HG03103 (cell line): Measurements from ENCODE around the gene ECI2.

Experiments used
- ATAC-seq: cut with Tn5 transposase; IDR thresholded peaks from one replicate; pipeline ENCODE4 v1.9.1; 2021; ENCODE audit warnings: low read depth; ENCODE audit not compliant: unreplicated experiment

ECI2 gene, protein sequence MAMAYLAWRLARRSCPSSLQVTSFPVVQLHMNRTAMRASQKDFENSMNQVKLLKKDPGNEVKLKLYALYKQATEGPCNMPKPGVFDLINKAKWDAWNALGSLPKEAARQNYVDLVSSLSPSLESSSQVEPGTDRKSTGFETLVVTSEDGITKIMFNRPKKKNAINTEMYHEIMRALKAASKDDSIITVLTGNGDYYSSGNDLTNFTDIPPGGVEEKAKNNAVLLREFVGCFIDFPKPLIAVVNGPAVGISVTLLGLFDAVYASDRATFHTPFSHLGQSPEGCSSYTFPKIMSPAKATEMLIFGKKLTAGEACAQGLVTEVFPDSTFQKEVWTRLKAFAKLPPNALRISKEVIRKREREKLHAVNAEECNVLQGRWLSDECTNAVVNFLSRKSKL

DNA sequence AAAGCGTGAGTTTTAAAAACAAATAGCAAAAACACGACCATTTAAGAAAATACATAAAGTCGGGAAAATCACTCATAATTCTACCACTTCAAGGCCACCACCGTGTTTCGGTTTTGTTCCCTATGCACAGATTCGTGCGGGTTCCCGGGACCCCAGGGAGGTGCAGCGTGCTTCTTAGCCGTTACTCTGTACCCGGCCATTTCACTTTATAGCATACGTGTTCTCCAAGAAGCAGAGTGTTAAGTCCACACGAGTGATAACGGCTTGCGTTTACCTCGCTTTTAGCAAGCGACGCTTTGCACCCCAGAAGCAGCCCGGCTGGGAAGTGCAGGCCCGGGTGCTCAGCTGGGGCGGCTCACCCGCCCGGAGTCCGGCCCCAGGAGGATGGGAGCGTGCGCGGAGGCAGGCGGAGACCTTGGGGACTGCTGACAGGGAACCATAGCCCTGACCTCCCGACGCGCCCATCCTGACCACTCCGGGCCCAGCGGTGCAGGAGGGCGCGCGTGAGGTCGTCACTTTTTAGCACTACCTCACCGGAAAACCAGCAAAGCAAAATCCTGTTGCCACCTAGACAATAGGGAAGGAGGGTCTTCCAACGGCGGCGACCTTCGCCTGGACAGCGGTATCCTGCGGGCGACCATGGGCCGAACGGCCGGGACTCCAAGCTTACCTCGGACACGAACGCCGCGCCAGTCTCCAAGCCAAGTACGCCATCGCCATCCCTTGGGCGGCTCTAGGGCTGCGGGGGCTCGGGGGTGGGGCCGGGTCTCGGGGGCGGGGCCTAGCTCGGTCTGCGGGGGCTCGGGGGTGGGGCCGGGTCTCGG lies at the start of gene ECI2:
Gene ECI2 (minus strand): TSS at position 735 of the 824 bp plus-strand sequence. CDS start 15 bp downstream, at position 720.
- ATAC-seq: peak; percentile 36

DNA sequence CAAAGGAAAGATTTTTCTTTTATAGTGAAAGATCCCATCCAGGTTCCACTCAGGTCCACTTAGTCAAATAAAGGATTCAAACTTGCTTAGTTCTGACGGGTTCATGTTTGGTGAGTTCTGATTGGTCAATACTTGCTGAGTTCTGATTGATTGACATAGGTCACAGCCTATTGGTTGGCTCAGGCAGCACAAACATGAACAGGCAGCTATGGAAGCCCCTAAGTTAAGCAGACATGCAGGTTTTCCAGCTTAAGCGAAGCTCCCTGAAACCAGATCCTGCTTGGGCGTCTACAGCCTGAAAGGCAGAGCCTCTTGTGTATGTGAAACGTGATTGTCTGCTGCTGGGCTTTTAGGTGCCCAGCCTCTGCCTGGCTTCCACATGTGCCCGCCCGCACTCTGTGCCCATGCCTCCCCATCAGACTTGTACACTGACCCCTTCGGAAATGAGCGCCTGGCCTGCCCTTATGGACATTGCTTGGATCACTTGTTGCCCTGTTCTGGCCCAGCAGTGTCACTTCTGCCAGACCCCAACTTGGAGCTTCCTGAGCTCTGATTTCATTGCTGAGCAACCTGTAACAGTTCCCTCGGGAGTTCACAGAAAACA lies 45.4 kb upstream of the ECI2 start:
- no peak for ATAC-seq

DNA sequence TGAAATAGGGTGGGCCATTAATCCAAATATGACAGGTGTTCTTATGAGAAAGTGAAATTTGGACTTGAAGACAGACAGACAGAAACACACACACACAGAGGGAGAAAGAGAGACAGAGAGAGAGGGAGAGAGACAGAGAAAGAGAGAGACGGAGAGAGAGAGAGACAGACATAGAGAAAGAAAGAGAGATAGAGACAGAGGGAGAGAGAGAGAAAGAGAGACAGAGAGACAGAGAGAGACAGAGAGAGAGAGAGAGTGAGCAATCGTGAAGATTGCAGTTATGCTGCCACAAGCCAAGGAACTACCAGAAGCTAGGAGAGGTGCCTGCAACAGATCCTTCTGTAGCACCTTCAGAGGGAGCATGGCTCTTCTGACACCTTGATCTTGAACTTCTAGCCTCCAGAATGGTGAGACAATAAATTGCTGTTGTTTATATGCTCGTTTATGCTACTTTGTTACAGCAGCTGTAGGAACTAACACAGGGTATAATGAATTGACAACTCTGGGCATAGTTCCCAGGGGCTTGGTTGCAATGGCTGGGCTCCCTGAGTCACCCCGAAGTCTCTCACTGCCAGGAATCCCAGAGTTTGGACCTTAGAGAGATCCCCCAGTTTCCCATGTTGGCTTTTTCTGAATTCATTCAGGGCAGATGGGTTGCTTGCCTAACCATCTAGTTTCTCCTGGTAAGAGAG lies 44.7 kb upstream of the ECI2 start:
- ATAC-seq: no peak

DNA sequence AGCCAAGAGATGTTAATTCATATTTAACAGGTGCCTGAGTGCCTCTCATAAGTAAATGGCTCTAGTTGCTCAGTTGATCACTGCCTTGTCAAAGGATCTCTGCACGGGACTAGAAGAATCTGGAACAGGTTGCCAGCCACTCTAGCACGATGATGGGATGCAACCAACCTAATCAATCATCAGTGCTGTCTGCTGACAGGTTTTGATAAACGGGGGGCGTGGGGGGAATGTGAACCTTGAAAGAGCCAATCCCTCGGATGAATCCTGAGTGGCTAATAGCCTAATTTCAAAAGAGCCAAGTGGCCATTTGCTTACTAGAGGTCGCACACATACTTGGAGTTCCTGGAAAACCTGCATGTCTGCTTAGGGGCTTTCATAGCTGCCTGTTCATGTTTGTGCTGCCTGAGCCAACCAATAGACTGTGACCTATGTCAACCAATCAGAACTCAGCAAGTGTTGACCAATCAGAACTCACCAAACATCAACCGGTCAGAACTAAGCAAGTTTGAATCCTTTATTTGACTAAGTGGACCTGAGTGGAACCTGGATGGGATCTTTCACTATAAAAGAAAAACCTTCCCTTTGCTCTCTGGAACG lies 43.5 kb upstream of the ECI2 start:
- ATAC-seq: no peak

DNA sequence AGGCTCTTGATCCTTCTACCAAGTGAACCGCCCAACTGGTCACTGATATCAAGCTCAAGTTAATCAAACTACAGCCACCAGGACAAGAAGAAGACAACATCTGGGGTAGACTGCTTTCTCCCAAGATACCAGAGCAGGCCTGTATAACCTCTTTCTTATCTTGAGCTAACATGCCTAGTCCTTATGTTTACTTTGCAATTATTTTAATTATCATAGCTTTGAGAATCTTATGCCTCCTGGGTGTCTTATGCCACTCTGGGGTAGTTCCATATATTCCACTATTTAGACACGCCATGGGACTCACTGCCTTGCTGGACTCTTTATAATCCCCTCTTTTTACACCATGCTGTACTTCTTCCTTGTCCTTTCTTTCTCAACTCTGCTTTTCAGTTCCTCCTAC lies 41.5 kb upstream of the ECI2 start:
- ATAC-seq: no peak

DNA sequence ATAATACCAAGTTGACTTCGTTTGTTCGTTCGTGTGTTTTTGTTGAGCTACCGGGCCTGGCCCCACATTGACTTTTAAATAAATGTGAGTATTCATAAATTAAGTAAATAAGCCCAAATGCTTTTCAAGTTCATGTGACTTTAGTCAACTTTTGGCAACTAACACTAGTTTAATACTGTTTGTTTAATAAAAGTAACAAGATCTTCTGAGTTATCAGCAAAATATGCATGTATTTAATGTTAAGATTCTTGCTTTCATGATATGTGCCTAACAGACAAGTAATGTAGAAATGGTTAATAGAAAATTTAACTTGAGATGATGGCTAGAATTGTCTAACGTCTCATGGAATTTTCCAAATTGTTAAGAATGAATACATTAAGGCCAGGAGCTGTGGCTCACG lies 38.7 kb upstream of the ECI2 start:
- ATAC-seq: no peak

DNA sequence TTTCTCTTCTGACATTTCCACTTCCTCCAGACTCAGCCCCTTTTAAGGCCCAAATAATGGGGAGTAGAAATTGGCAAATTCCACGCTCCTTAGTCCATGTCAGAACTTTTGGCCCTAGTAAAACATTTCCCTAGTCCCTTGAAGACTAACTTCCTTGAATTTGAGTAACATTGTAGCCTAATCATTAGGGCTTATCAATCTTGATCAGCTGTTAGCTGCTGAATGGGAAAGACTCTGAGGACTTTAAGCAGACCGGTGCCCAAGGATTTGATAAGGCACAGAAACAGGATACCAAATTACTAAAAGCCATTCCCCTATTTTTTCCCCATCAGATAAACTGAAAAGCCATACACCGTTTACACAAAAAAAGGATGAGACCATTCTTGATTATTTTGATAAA lies 37.0 kb upstream of the ECI2 start:
- ATAC-seq: no peak

DNA sequence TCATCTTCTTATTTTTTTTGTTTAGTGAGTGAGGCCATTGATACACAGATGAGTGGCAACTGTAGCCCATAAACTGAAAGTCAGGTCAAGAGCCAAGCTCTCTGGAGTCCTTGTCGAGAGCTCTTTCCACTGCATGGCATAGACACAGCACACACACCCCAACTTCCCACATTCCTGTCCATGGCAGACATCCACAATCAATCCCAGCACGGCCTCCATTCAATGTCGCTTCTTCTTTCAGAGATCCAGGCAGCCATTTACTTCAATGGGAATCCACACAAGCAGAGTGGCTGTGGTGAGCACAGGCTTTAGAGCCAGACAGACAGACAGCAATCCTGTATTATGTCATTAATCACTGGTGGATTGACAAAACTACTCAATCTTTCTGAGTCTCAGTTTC lies 34.9 kb upstream of the ECI2 start:
- no peak for ATAC-seq

DNA sequence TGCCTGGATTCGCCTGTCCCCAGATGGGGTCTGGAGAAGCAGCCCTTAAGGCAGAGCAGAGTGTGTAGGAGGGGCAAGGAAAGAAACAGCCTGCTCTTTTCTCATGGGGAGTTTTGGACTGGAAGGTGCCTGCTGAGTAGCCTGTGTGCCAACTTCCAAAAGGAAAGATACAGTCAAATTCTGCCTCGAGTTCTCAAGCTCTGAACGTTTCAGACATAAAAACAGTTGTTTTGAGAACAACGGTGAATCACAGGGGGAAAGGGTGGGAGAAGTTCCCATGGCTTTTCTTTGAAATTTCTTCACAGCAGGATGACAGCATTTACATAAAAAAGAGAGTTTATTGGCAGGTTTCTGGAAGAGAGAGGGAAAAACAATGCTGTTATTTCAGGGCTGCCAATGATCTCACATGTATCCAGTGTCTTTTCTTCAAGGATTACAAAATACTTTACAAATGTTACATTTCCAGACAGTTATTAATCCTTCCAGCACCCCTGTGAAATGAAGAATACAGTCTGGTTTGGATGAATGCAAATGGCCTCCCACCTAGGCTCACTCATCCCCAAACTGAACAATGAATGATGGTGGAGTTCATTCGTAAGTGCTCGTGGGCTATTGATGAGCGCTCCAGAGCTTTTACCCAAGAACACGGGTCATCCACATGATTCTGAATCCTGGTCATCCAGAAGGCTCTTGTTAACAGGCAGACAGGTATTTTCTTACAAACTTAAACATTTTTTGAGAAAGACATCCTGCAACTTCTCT lies 33.8 kb upstream of the ECI2 start:
- ATAC-seq: no peak

DNA sequence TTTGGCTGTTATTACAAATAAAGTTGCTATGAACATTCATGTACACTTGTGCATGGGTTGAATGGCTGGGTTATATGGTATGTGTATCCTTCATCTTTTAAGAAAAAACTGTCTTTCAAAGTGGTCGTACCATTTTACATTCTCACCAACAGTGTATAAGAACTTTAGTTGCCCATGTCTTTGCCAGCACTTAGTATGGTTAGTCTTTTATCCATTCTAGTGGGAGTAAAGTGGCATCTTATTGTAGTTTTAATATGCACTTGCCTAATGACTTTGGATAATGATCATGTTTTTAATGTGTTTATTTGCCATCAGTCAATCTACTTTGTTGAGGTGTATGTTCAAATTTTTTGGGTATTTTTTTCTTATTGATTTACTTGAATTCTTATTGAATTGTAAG lies 32.5 kb upstream of the ECI2 start:
- no peak for ATAC-seq

DNA sequence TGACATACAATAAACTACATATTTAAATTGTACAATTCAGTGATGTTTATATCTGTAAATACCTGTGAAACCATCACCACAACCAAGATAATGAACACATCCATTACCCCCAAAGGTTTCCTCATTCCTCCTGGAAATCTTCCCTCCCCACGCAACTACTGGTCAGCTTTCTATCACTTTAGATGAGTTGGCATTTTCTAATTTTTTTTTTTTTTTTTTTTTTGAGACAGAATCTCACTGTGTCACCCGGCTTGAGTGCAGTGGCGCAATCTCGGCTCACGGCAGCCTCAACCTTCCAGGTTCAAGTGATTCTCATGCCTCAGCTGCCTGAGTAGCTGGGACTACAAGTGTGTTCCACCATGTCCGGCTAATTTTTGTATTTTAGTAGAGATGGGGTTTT lies 31.7 kb upstream of the ECI2 start:
- ATAC-seq: no peak

DNA sequence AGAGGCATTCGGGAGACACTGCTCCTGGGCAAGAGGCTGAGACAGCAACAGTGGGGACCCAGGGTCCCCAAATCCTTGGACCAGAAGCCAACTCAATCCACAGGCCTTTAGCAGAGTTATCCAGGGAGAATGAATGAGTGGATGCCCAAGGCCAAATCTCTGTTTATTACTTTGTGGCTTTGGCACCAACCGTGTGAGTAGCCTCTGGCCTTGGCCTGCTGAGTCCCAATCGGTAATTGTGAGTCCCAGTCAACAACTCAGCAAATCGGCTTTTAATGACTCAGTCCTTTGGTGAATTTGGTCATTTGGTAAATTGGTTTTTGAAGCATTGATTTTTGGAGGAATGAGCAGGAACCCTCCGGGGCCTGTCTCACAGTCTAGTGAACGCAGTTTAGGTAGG lies 29.1 kb upstream of the ECI2 start:
- ATAC-seq: no peak

DNA sequence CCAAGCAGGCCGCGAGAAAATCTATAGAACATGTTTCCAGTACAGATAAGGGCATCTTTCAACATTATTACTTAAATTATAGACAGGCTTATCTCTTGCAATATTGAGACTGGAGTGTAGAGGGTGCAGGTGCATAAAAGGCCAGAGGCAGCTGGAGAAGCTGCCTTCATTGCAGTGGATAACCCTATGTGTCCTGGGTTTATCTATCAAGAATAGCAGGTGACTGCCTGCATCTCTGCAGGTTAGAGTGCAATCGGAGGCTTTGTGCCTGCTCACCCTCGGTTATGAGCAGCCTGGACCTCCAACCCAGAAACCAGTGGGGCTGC lies 28.7 kb upstream of the ECI2 start:
- no peak for ATAC-seq

DNA sequence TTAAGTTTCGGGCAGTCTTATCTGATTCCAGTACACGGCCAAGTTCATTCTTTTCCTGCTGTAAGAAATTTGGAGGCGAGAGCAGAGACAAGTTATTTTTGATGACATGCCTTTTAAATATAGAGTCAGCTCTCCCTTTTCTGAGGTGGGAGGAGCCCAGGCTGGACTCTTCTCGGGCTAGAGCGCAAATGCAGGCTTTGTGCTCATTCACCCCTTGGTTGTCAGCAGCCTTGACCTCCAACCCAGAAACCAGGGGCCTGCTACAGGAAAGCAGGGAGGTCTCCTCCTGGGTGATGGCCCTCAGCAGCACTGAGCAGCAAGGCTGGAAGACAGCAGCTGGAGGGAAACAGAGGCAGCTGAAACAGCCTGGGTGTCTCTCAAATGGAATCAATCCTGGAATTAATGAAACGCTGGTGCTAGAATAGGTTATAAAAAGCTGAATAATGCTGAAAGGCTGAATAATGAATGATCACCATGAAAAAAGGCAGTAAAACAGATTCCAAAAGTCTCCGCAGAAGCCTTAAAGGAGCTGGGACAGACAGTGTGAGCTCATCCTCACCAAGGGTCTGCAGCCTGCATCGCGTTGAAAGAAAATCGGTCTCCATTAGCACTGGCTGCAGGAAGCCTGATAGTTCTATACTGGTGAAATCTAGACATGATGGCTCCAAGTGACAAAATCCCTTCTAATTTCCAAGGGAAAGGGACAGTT lies 28.2 kb upstream of the ECI2 start:
- ATAC-seq: no peak

DNA sequence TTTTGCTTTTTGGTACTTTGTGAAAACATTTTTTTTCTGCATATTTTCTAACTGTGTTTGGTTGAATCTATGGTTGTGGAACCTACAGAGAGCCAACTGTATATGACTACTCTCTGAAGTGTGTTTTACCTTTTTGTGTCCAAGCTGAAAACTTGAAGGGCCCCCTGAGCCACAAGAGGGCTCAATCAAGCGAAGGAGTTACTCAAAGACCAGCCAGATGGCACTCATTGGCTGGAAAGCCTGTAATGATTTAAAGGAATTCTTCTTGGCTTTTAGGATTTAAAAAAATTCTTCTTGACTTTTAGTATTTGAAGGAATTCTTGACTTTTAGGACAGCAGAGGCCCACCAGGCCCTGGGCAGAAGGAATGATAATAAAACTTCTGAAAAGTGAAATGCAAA lies 27.0 kb upstream of the ECI2 start:
- no peak for ATAC-seq

DNA sequence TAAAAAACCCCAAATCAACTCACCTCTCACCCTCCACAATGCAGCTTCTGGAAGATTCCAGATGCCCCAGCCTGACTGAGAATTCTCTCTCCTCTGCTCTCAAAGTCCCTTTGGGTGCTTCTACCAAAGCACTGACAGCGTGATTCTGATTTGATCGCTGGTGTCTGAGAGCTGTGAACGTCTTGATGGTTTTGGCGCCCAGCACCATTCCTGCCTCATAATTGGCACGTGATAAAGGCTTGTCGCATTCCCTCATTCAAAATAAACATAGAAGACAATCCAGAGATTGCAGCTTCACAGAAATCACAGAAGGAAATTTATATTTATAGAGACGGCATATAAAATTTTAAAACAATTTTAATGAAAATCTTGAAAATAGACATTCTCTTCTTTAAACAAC lies 24.1 kb upstream of the ECI2 start:
- no peak for ATAC-seq

DNA sequence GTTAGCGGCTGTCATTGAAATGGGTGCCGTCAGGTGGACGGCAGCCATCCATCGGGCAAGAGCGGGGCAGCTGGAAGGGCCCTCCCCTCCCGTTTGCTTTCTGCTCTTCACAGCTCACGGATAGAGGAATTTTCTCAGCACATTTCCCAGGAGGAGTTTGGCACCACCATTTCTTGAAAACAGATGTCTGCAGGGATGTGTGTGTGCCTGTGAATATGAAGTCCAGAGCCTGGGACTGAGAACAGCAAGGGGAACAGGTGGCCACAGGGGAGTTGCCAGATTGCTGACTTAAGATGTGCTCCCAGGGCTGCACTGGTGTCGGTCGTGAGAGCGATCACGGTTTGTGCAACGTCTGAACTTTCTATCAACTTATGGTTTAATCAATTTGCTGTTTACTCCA lies 22.1 kb upstream of the ECI2 start:
- no peak for ATAC-seq

DNA sequence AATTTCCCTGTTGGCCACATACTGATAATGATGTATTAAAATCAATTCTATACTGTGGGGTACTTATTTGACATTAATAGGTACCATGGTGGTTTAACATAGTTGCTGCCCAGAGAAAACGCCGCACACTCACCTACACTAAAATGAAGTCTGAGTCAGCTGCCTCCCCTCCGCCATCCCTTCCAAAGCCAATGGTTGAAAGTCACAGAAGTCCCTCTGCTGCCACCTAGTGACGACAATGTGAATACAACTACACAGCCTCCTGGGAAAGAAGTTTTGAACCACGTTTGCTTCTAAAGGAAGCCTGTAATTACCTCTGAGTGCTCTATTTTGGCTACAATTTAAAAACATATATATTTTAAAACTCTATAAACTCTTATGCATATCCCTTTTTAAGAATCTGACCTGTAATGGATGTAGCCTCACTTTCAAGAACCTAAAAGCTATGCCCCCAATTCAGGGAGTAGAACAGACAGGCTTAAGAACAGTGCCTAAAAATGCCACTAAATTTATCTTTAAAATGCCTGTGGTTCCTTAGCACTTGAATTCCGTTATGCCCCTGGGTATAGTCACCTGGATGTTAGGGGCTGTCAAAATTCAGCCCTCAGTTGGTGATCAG lies 20.6 kb upstream of the ECI2 start:
- ATAC-seq: peak; percentile 69

DNA sequence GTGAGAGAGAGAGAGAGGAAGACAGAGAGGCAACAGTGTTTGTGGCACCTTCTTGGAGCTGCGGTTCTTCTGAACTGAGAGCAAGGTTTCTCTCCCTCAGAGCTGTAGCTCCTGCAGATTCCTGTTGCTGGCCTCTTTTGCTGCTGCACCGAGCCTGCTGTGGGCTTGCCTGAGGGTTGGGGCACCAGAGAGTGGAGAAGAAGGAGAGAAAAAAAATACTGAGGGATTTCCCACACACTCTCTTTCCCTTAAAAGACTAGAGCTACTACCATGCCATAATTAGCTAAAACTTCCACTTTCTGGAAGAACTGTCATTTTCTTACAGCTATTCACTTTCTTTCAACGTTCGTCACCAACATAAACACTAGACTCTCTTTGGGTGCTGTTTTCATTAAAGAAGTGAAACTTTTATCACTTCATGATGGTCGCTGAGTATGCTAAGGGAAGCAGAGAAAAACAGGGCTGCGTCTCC lies 18.2 kb upstream of the ECI2 start:
- peak; percentile 49 for ATAC-seq
